ENCODE measurements around the gene PTP4A1.

The PTP4A1 gene

GRCh38 chr6:63530182-63530581 lies 42.1 kb upstream of the PTP4A1 start:
- TF ChIP-seq NFIC (IDR thresholded peaks at IDR 0.05) (no peak), EP300 (IDR thresholded peaks at IDR 0.05; ENCODE audit: borderline replicate concordance) (no peak), EGR1 (IDR thresholded peaks at IDR 0.05) (no peak), TAF1 (IDR thresholded peaks at IDR 0.05; ENCODE audit: low read depth) (no peak), USF1 (IDR thresholded peaks at IDR 0.05) (no peak), CREB1 (IDR thresholded peaks at IDR 0.05; ENCODE audit: low read depth) (no peak), MAX (IDR thresholded peaks at IDR 0.05) (no peak), TCF12 (IDR thresholded peaks at IDR 0.05; ENCODE audit: low read depth) (no peak), FOXM1 (IDR thresholded peaks at IDR 0.05; ENCODE audit: borderline replicate concordance, low read depth) (no peak), CEBPB (IDR thresholded peaks at IDR 0.05) (no peak), ZBTB7A (IDR thresholded peaks at IDR 0.05; ENCODE audit: low read depth) (no peak), RAD21 (IDR thresholded peaks at IDR 0.05; ENCODE audit: low read depth) (no peak), YY1 (IDR thresholded peaks at IDR 0.05; ENCODE audit: low read depth) (no peak), REST (IDR thresholded peaks at IDR 0.05; ENCODE audit: low read depth) (no peak), TEAD4 (IDR thresholded peaks at IDR 0.05) (no peak)

- TF ChIP-seq REST (IDR thresholded peaks at IDR 0.05; ENCODE audit: low read depth) (no peak), TCF12 (IDR thresholded peaks at IDR 0.05; ENCODE audit: low read depth) (no peak), ZBTB7A (IDR thresholded peaks at IDR 0.05; ENCODE audit: low read depth) (no peak)
Measured at GRCh38 chr6:63530991-63531390, 41.3 kb upstream of the PTP4A1 start.

- no peak for TF ChIP-seq NFIC (IDR thresholded peaks at IDR 0.05)
- no peak for TF ChIP-seq EP300 (IDR thresholded peaks at IDR 0.05; ENCODE audit: borderline replicate concordance)
- TF ChIP-seq TEAD4 (IDR thresholded peaks at IDR 0.05) = no peak
- TF ChIP-seq TAF1 (IDR thresholded peaks at IDR 0.05; ENCODE audit: low read depth) = no peak
- no peak for TF ChIP-seq CEBPB (IDR thresholded peaks at IDR 0.05)
- TF ChIP-seq FOXM1 (IDR thresholded peaks at IDR 0.05; ENCODE audit: borderline replicate concordance, low read depth) = no peak
- TF ChIP-seq TCF12 (IDR thresholded peaks at IDR 0.05; ENCODE audit: low read depth) = no peak
- no peak for TF ChIP-seq RAD21 (IDR thresholded peaks at IDR 0.05; ENCODE audit: low read depth)
- no peak for TF ChIP-seq MAX (IDR thresholded peaks at IDR 0.05)
- no peak for TF ChIP-seq ZBTB7A (IDR thresholded peaks at IDR 0.05; ENCODE audit: low read depth)
- TF ChIP-seq EGR1 (IDR thresholded peaks at IDR 0.05) = no peak
- no peak for TF ChIP-seq YY1 (IDR thresholded peaks at IDR 0.05; ENCODE audit: low read depth)
- TF ChIP-seq USF1 (IDR thresholded peaks at IDR 0.05) = no peak
- no peak for TF ChIP-seq CREB1 (IDR thresholded peaks at IDR 0.05; ENCODE audit: low read depth)
- no peak for TF ChIP-seq REST (IDR thresholded peaks at IDR 0.05; ENCODE audit: low read depth)
Measured at GRCh38 chr6:63533026-63533425, 39.3 kb upstream of the PTP4A1 start.

- TF ChIP-seq USF1 (IDR thresholded peaks at IDR 0.05) = no peak
- no peak for TF ChIP-seq TEAD4 (IDR thresholded peaks at IDR 0.05)
- no peak for TF ChIP-seq ZBTB7A (IDR thresholded peaks at IDR 0.05; ENCODE audit: low read depth)
- TF ChIP-seq NFIC (IDR thresholded peaks at IDR 0.05) = no peak
Measured at GRCh38 chr6:63533952-63534351, 38.3 kb upstream of the PTP4A1 start.
